ENCODE data around the gene MRPL57.

- no peak for TF ChIP-seq SUZ12 (IDR thresholded peaks at IDR 0.05; ENCODE audit: extremely low read depth, insufficient read depth, insufficient read length)
- TF ChIP-seq YY1 (IDR thresholded peaks at IDR 0.05; ENCODE audit: insufficient read depth, insufficient read length) = no peak
These were observed 49.6 kb downstream of the MRPL57 start for GRCh38 chr13:21225841-21226581.
